ENCODE measurements around the gene IQCH.

DNA sequence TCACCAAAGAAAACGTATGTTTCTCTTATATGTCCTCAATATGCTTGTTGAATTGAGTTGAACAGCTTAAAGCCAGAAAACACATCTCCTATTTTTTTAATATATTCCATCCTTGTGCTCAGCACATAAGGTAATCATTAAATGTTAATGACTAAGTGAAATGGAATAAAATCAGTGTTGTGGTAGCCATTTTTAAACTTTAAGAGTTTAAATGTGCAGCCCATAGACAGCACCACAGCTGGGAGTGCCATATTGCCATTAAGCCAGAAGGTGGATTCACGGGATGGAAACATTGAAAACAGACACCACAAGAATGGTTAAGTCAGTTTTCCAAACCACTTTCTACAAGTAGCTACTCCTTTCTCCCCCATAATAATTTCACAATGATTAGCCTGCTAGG, 189.5 kb downstream of the IQCH start:
- TF ChIP-seq EZH2 (IDR thresholded peaks at IDR 0.05; ENCODE audit: borderline replicate concordance, low read depth, low read length) (no peak), SPI1 (IDR thresholded peaks at IDR 0.05; ENCODE audit: borderline replicate concordance, low read depth, low read length) (no peak), SP2 (IDR thresholded peaks at IDR 0.05; ENCODE audit: extremely low read depth, low read depth, low read length, poor library complexity, severe bottlenecking) (no peak), ZNF354B (CRISPR knock-in tag; IDR thresholded peaks at IDR 0.05) (no peak), THRAP3 (IDR thresholded peaks at IDR 0.05; ENCODE audit: borderline replicate concordance) (no peak), KAT7 (CRISPR knock-in tag; IDR thresholded peaks at IDR 0.05; ENCODE audit: borderline replicate concordance) (no peak), MYC (IDR thresholded peaks at IDR 0.05; ENCODE audit: low read depth, low read length) (no peak), MYC (CRISPR knock-in tag; IDR thresholded peaks at IDR 0.05; ENCODE audit: borderline replicate concordance, low read depth) (no peak), CHD2 (IDR thresholded peaks at IDR 0.05; ENCODE audit: low read depth, low read length) (no peak), MBD2 (IDR thresholded peaks at IDR 0.05; ENCODE audit: borderline replicate concordance, low read depth) (no peak), ZNF239 (CRISPR knock-in tag; IDR thresholded peaks at IDR 0.05) (no peak)
- TF ChIP-seq, protein P1, sequence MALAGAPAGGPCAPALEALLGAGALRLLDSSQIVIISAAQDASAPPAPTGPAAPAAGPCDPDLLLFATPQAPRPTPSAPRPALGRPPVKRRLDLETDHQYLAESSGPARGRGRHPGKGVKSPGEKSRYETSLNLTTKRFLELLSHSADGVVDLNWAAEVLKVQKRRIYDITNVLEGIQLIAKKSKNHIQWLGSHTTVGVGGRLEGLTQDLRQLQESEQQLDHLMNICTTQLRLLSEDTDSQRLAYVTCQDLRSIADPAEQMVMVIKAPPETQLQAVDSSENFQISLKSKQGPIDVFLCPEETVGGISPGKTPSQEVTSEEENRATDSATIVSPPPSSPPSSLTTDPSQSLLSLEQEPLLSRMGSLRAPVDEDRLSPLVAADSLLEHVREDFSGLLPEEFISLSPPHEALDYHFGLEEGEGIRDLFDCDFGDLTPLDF (CRISPR knock-in tag; IDR thresholded peaks at IDR 0.05): no peak
- TF ChIP-seq, protein P2, sequence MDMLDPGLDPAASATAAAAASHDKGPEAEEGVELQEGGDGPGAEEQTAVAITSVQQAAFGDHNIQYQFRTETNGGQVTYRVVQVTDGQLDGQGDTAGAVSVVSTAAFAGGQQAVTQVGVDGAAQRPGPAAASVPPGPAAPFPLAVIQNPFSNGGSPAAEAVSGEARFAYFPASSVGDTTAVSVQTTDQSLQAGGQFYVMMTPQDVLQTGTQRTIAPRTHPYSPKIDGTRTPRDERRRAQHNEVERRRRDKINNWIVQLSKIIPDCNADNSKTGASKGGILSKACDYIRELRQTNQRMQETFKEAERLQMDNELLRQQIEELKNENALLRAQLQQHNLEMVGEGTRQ (CRISPR knock-in tag; IDR thresholded peaks at IDR 0.05): no peak

Measured in K562 (cell line).